Measurements from ENCODE around the gene PPP1R18. TPM values are rescaled to one million over a fixed set of nuclear protein-coding genes. Genes with fewer than 3 reads are reported as not detected.
"Not testable (repeated sequence)": the region's sequence is repeated elsewhere in the genome, so short reads cannot be mapped to it uniquely, and the experiment has no call there.

PPP1R18 gene
- total RNA-seq, 4 donors from 2014 or later: 11.5 to 46.0 (median 14.9) TPM

- H3K4me3 ChIP-seq: no peak overlapping the region
- DNase-seq: no peak
- H3K36me3 ChIP-seq: peaks cover 0 to 12% (median 5%) of the 10 kb centered on the region in 4 donors
- in situ Hi-C loops (cut with MboI; ENCODE audit: low pct_ligation_motif_present in 1 of 4, low pct_unique_long_range_greater_than_20kb in 1 of 4, low sequenced_read_pairs in 3 of 4) (loop anchor here in 3 of 4 donors (5.0 to 10.0 kb wide), 2 partner anchors 51 to 52 kb away; partner anchors contain the start of gene ATAT1 (in 1 of the 3)), intact Hi-C loops (cut with DNase I; ENCODE audit: low total_unique reads) (loop anchor here (5.0 to 10.0 kb wide), 2 partner anchors 208 to 1186 kb away; partner anchors contain the start of genes DDR1 and NEU1)
- WGBS, 2 donors (ENCODE audit: low coverage in 1 of 2): 80 to 88% methylated on average over 6 to 10 of the region's 10 CpGs
- TF ChIP-seq POLR2A (IDR thresholded peaks at IDR 0.05) (no peak), POLR2AphosphoS5 (IDR thresholded peaks at IDR 0.05) (no peak), CTCF (IDR thresholded peaks at IDR 0.05) (no peak), EP300 (IDR thresholded peaks at IDR 0.05; ENCODE audit: low read depth) (no peak)
- no peaks in the 10 kb centered on the region for H3K9me3 ChIP-seq
- H3K27me3 ChIP-seq: no peaks in the 10 kb centered on the region
- peaks cover 2 to 43% (median 38%) of the 10 kb centered on the region in 4 donors for H3K4me1 ChIP-seq
- H3K27ac ChIP-seq: no peak overlapping the region
These were observed 9.7 kb downstream of the PPP1R18 start for GRCh38 chr6:30676660-30677285.

- no peaks in the 10 kb centered on the region for H3K9me3 ChIP-seq
- DNase-seq: peak; percentile 97
- peak within 1 kb of the TSS; percentile 84 to 93 (median 90) for H3K27ac ChIP-seq
- peak within 1 kb of the TSS; percentile 86 to 98 (median 92) for H3K4me3 ChIP-seq
- intact Hi-C loops (cut with DNase I; ENCODE audit: low total_unique reads): loop anchor here (10.0 kb wide), 1 partner anchor 212 kb away; the partner anchor contains the start of gene DDR1
- H3K27me3 ChIP-seq: no peaks in the 10 kb centered on the region
- H3K4me1 ChIP-seq: peaks cover 6 to 21% (median 16%) of the 10 kb centered on the region in 4 donors
- peaks cover 0 to 25% (median 8%) of the 10 kb centered on the region in 4 donors for H3K36me3 ChIP-seq
- peak; percentile 73 to 89 (median 81) for TF ChIP-seq POLR2AphosphoS5 (IDR thresholded peaks at IDR 0.05)
- no peak for TF ChIP-seq EP300 (IDR thresholded peaks at IDR 0.05; ENCODE audit: low read depth)
- peak; percentile 65 for TF ChIP-seq POLR2A (IDR thresholded peaks at IDR 0.05)
- peak; percentile 79 to 94 (median 88) for TF ChIP-seq CTCF (IDR thresholded peaks at IDR 0.05)
- 0 to 1% methylated on average over 10 to 42 of the region's 57 CpGs for WGBS, 2 donors (ENCODE audit: low coverage in 1 of 2)
- in situ Hi-C loops (cut with MboI; ENCODE audit: low pct_ligation_motif_present in 1 of 4, low pct_unique_long_range_greater_than_20kb in 1 of 4, low sequenced_read_pairs in 3 of 4): loop anchor here in 1 of 4 donors (10.0 kb wide), 1 partner anchor 48 kb away; the partner anchor contains the start of gene ATAT1
These were observed 13.8 kb downstream of the PPP1R18 start, which contains the start of gene DHX16 for GRCh38 chr6:30672445-30673253. Gene DHX16 (minus strand): TSS chr6:30673006. CDS start chr6:30672841, 165 bp downstream.

- DNase-seq: no peak
- intact Hi-C loops (cut with DNase I; ENCODE audit: low total_unique reads): loop anchor here (10.0 kb wide), 1 partner anchor 214 kb away; the partner anchor contains the start of gene DDR1
- Histone ChIP-seq H3K4me3 (no peak overlapping the region), H3K9me3 (no peaks in the 10 kb centered on the region), H3K27ac (no peak overlapping the region), H3K36me3 (peaks cover 0 to 21% (median 8%) of the 10 kb centered on the region in 4 donors), H3K4me1 (peaks cover 6 to 21% (median 16%) of the 10 kb centered on the region in 4 donors), H3K27me3 (no peaks in the 10 kb centered on the region)
- WGBS, 2 donors (ENCODE audit: low coverage in 1 of 2): 82 to 92% methylated on average over 19 to 27 of the region's 27 CpGs
- TF ChIP-seq EP300 (IDR thresholded peaks at IDR 0.05; ENCODE audit: low read depth) (no peak), POLR2A (IDR thresholded peaks at IDR 0.05) (no peak)
- in situ Hi-C loops (cut with MboI; ENCODE audit: low pct_ligation_motif_present in 1 of 4, low pct_unique_long_range_greater_than_20kb in 1 of 4, low sequenced_read_pairs in 3 of 4): loop anchor here in 1 of 4 donors (10.0 kb wide), 1 partner anchor 46 kb away; the partner anchor contains the start of gene ATAT1
These were observed 15.5 kb downstream of the PPP1R18 start for GRCh38 chr6:30670760-30671527.

- H3K4me1 ChIP-seq; intact Hi-C loops (cut with DNase I; ENCODE audit: low total_unique reads); H3K9me3 ChIP-seq; H3K27ac ChIP-seq; H3K4me3 ChIP-seq; DNase-seq; in situ Hi-C loops (cut with MboI; ENCODE audit: low pct_ligation_motif_present in 1 of 4, low pct_unique_long_range_greater_than_20kb in 1 of 4, low sequenced_read_pairs in 3 of 4); H3K27me3 ChIP-seq: not testable (repeated sequence)
- H3K36me3 ChIP-seq: peaks cover 0 to 63% (median 30%) of the 10 kb centered on the region in 4 donors
- whole genome bisulfite sequencing, 2 donors (ENCODE audit: low coverage in 1 of 2): 73% methylated on average over 2 of the region's 2 CpGs; no CpG with 5 or more reads in 1 of the 2 donors
These were observed 20.1 kb downstream of the PPP1R18 start for GRCh38 chr6:30666300-30666699.
